Stomach (tissue), 9 donors: ENCODE results near the gene DAGLB. TPM values are rescaled to one million over a fixed set of nuclear protein-coding genes. Genes with fewer than 3 reads are reported as not detected.

Source experiments
- DNase-seq, 2 donors: peaks; one replicate each; pipeline versions ENCODE4 v3.0.0 to v3.0.0-alpha.2; 2013 to 2019
- H3K27ac ChIP-seq, 5 donors: fragments of 200-600 bp in 4 of 5; sonication (generic) in 4 of 5; one replicate each; pipeline ENCODE4 v1.5.1; 2013 to 2019; ENCODE audit warnings: mild to moderate bottlenecking in 1 of 5, moderate library complexity in 1 of 5
- H3K27me3 ChIP-seq, 3 donors: fragments of 200-600 bp; sonication (generic); one replicate each; pipeline ENCODE4 v1.5.1; 2017 to 2019; ENCODE audit warnings: mixed run types in 1 of 3
- H3K36me3 ChIP-seq, 4 donors: fragments of 200-600 bp; sonication (generic); 1 replicate in 3 of 4; 2 replicates in 1 of 4; pipeline ENCODE4 v1.5.1; 2016 to 2019
- H3K4me1 ChIP-seq, 4 donors: fragments of 200-600 bp; sonication (generic); one replicate each; pipeline ENCODE4 v1.5.1; 2016 to 2019
- H3K4me3 ChIP-seq, 4 donors: fragments of 200-600 bp; sonication (generic) in 3 of 4; one replicate each; pipeline ENCODE4 v1.5.1; 2016 to 2019; ENCODE audit warnings: mild to moderate bottlenecking in 1 of 4
- H3K9me3 ChIP-seq, 4 donors: fragments of 200-600 bp; sonication (generic); one replicate each; pipeline ENCODE4 v1.5.1; 2016 to 2019
- CTCF ChIP-seq, 7 experiments: fragments of 450-650 bp in 4 of 7; fragments of 200-600 bp in 3 of 7; sonication (generic) in 3 of 7; IDR thresholded peaks; one replicate each; pipeline ENCODE4 v1.5.1; 2016 to 2019; ENCODE audit warnings: antibody characterized with exemption in 7 of 7, control low read depth in 2 of 7, mild to moderate bottlenecking in 1 of 7
- EP300 ChIP-seq: sonication (generic); formaldehyde crosslinking; IDR thresholded peaks from one replicate; pipeline ENCODE4 v1.6.1; 2017; ENCODE audit warnings: antibody characterized with exemption
- POLR2A ChIP-seq, 4 donors: fragments of 450-650 bp; IDR thresholded peaks; one replicate each; pipeline ENCODE4 v1.6.1; 2016; ENCODE audit warnings: antibody characterized with exemption in 4 of 4, control low read depth in 2 of 4, mild to moderate bottlenecking in 1 of 4, moderate library complexity in 1 of 4
- POLR2AphosphoS5 ChIP-seq, 3 donors: sonication (generic); formaldehyde crosslinking; IDR thresholded peaks; one replicate each; pipeline ENCODE4 v1.6.1; 2016; ENCODE audit warnings: antibody characterized with exemption in 3 of 3
- WGBS, 5 donors: extraction: QIAGEN DNeasy Blood & Tissue Kit in 3 of 5; methylation state at CpG; one replicate each; pipeline versions ENCODE4 v1.1.5 to v1.1.7; 2013 to 2018; 5-methylcytosine and 5-hydroxymethylcytosine counted together
- intact Hi-C: fragments of 100-400 bp; cut with DNase I; formaldehyde crosslinking; loops from one replicate; pipeline ENCODE4 v1.15.1; 2023; ENCODE audit warnings: low total_unique reads
- polyA plus RNA-seq, 3 donors: library from polyadenylated mRNA; stranded (reverse); fragments of 200-250 nt; gene quantifications; one replicate each; pipeline ENCODE4 v1.2.3, GENCODE V29; 2013
- total RNA-seq, 5 donors: library from RNA; depleted of rRNA; stranded (reverse); fragments of >200 nt; gene quantifications; one replicate each; pipeline versions ENCODE4 v1.1.0 to v1.2.3, GENCODE V29; 2014 to 2016
- donor health status: healthy with polysubstance abuse.
- donor health status: Bipolar disorder and iron deficiency.
- donor health status: healthy.

DAGLB gene
- total and polyA plus RNA-seq, 8 donors, result 4.7 to 23.7 (median 9.1) TPM

- no peaks in the 10 kb centered on the region for H3K27me3 ChIP-seq
- WGBS, 5 donors, result 94 to 99% (median 97%) methylated on average over 4 of the region's 4 CpGs
- H3K4me3 ChIP-seq, result no peak overlapping the region
- TF ChIP-seq CTCF (IDR thresholded peaks at IDR 0.05), result no peak
- no peak for TF ChIP-seq EP300
- no peak for TF ChIP-seq POLR2A (IDR thresholded peaks at IDR 0.05)
- no peak for TF ChIP-seq POLR2AphosphoS5 (IDR thresholded peaks at IDR 0.05)
- H3K4me1 ChIP-seq, result no peaks in the 10 kb centered on the region
- no peak for DNase-seq
- no peak overlapping the region for H3K27ac ChIP-seq
- intact Hi-C loops, result no loop called here
- peaks cover 88 to 100% (median 100%) of the 10 kb centered on the region in 4 donors for H3K36me3 ChIP-seq
- H3K9me3 ChIP-seq, result no peaks in the 10 kb centered on the region
These were observed 40.3 kb downstream of the DAGLB start for GRCh38 chr7:6407434-6407833.

GRCh38 chr7:6406121-6406520 lies 41.6 kb downstream of the DAGLB start:
- no peak for DNase-seq
- peaks cover 92 to 100% (median 98%) of the 10 kb centered on the region in 4 donors for H3K36me3 ChIP-seq
- 86 to 95% (median 88%) methylated on average over 5 of the region's 5 CpGs for WGBS, 5 donors
- H3K4me1 ChIP-seq, result peaks cover 0 to 5% (median 0%) of the 10 kb centered on the region in 4 donors
- intact Hi-C loops, result no loop called here
- no peak overlapping the region for H3K4me3 ChIP-seq
- no peak overlapping the region for H3K27ac ChIP-seq
- no peak for TF ChIP-seq POLR2AphosphoS5 (IDR thresholded peaks at IDR 0.05)
- no peak for TF ChIP-seq CTCF (IDR thresholded peaks at IDR 0.05)
- TF ChIP-seq POLR2A (IDR thresholded peaks at IDR 0.05), result no peak
- no peak for TF ChIP-seq EP300
- no peaks in the 10 kb centered on the region for H3K27me3 ChIP-seq
- no peaks in the 10 kb centered on the region for H3K9me3 ChIP-seq

GRCh38 chr7:6403907-6404306 lies 43.8 kb downstream of the DAGLB start:
- 77 to 89% (median 85%) methylated on average over 7 of the region's 7 CpGs for WGBS, 5 donors
- DNase-seq, result peak in 1 of 2 donors; percentile 60
- intact Hi-C loops, result no loop called here
- Histone ChIP-seq H3K9me3 (no peaks in the 10 kb centered on the region), H3K36me3 (peaks cover 74 to 100% (median 92%) of the 10 kb centered on the region in 4 donors), H3K27ac (no peak overlapping the region), H3K27me3 (no peaks in the 10 kb centered on the region), H3K4me1 (peaks cover 7 to 27% (median 14%) of the 10 kb centered on the region in 4 donors), H3K4me3 (no peak overlapping the region)
- TF ChIP-seq EP300 (no peak), POLR2A (IDR thresholded peaks at IDR 0.05) (no peak), CTCF (IDR thresholded peaks at IDR 0.05) (no peak), POLR2AphosphoS5 (IDR thresholded peaks at IDR 0.05) (no peak)

GRCh38 chr7:6402741-6403140 lies 45.0 kb downstream of the DAGLB start:
- H3K9me3 ChIP-seq, result no peaks in the 10 kb centered on the region
- intact Hi-C loops, result no loop called here
- no peak for TF ChIP-seq POLR2AphosphoS5 (IDR thresholded peaks at IDR 0.05)
- TF ChIP-seq POLR2A (IDR thresholded peaks at IDR 0.05), result no peak
- TF ChIP-seq EP300, result no peak
- TF ChIP-seq CTCF (IDR thresholded peaks at IDR 0.05), result no peak
- H3K36me3 ChIP-seq, result peaks cover 62 to 97% (median 84%) of the 10 kb centered on the region in 4 donors
- no peak overlapping the region for H3K4me3 ChIP-seq
- H3K27ac ChIP-seq, result no peak overlapping the region
- peaks cover 19 to 39% (median 26%) of the 10 kb centered on the region in 4 donors for H3K4me1 ChIP-seq
- WGBS, 5 donors, result 88 to 95% (median 90%) methylated on average over 13 of the region's 13 CpGs
- no peak for DNase-seq
- no peaks in the 10 kb centered on the region for H3K27me3 ChIP-seq
